ENCODE measurements around the gene CCDC146.
"Not testable (repeated sequence)": the region's sequence is repeated elsewhere in the genome, so short reads cannot be mapped to it uniquely, and the experiment has no call there.

Gene CCDC146

GRCh38 chr7:77216181-77216845, 93.9 kb downstream of the CCDC146 start:
- Histone ChIP-seq H3K79me2 (ENCODE audit: insufficient read depth, low read length) (no peaks in the 10 kb centered on the region), H3K27me3 (ENCODE audit: low read length) (no peaks in the 10 kb centered on the region), H3F3A (ENCODE audit: insufficient read depth) (no peaks in the 10 kb centered on the region), H3K9me2 (replicated peaks; ENCODE audit: insufficient read depth, low read length) (no peaks in the 10 kb centered on the region), H3K9ac (ENCODE audit: low read length) (no peak overlapping the region), H2AFZ (ENCODE audit: low read depth, low read length, severe bottlenecking) (no peak overlapping the region), H3K4me2 (ENCODE audit: low read depth, low read length, poor library complexity, severe bottlenecking) (no peak overlapping the region), H3K36me3 (ENCODE audit: low read length) (no peaks in the 10 kb centered on the region), H4K20me1 (ENCODE audit: low read depth, low read length) (no peaks in the 10 kb centered on the region), H3K27ac (ENCODE audit: low read depth, low read length) (no peak overlapping the region), H3K4me3 (ENCODE audit: insufficient read depth, low read length, poor library complexity, severe bottlenecking) (no peak overlapping the region), H3K9me3 (ENCODE audit: insufficient read depth, low read length) (peaks cover 10% of the 10 kb centered on the region; the same call in 1 of the 2 replicates)
- TF ChIP-seq EZH2phosphoT487 (conservative IDR thresholded peaks at IDR 0.05; ENCODE audit: low read length), result no peak
- TF ChIP-seq CTCF (IDR thresholded peaks at IDR 0.05; ENCODE audit: insufficient read depth, low read length, poor library complexity, severe bottlenecking), result no peak

GRCh38 chr7:77217474-77218185, 95.2 kb downstream of the CCDC146 start:
- Histone ChIP-seq H3K9ac (ENCODE audit: low read length) (no peak overlapping the region), H3K79me2 (ENCODE audit: insufficient read depth, low read length) (no peaks in the 10 kb centered on the region), H3F3A (ENCODE audit: insufficient read depth) (no peaks in the 10 kb centered on the region), H3K27me3 (ENCODE audit: low read length) (no peaks in the 10 kb centered on the region), H3K9me2 (replicated peaks; ENCODE audit: insufficient read depth, low read length) (no peaks in the 10 kb centered on the region), H2AFZ (ENCODE audit: low read depth, low read length, severe bottlenecking) (no peak overlapping the region), H3K36me3 (ENCODE audit: low read length) (no peaks in the 10 kb centered on the region), H3K9me3 (ENCODE audit: insufficient read depth, low read length) (peaks cover 10% of the 10 kb centered on the region; the same call in 1 of the 2 replicates), H3K27ac (ENCODE audit: low read depth, low read length) (no peak overlapping the region), H3K4me2 (ENCODE audit: low read depth, low read length, poor library complexity, severe bottlenecking) (no peak overlapping the region), H4K20me1 (ENCODE audit: low read depth, low read length) (no peaks in the 10 kb centered on the region), H3K4me3 (ENCODE audit: insufficient read depth, low read length, poor library complexity, severe bottlenecking) (no peak overlapping the region)
- TF ChIP-seq EZH2phosphoT487 (conservative IDR thresholded peaks at IDR 0.05; ENCODE audit: low read length) (no peak), CTCF (IDR thresholded peaks at IDR 0.05; ENCODE audit: insufficient read depth, low read length, poor library complexity, severe bottlenecking) (no peak)

- not testable (repeated sequence) for H3K27ac ChIP-seq (ENCODE audit: low read depth, low read length); H3F3A ChIP-seq (ENCODE audit: insufficient read depth); H3K9me2 ChIP-seq (replicated peaks; ENCODE audit: insufficient read depth, low read length); H3K27me3 ChIP-seq (ENCODE audit: low read length); H3K4me2 ChIP-seq (ENCODE audit: low read depth, low read length, poor library complexity, severe bottlenecking); H3K4me3 ChIP-seq (ENCODE audit: insufficient read depth, low read length, poor library complexity, severe bottlenecking); H4K20me1 ChIP-seq (ENCODE audit: low read depth, low read length); H3K36me3 ChIP-seq (ENCODE audit: low read length); H3K79me2 ChIP-seq (ENCODE audit: insufficient read depth, low read length); H3K9ac ChIP-seq (ENCODE audit: low read length); H3K9me3 ChIP-seq (ENCODE audit: insufficient read depth, low read length); H2AFZ ChIP-seq (ENCODE audit: low read depth, low read length, severe bottlenecking)
These were observed 97.4 kb downstream of the CCDC146 start for GRCh38 chr7:77219701-77220331.

- Histone ChIP-seq H3K9me2 (replicated peaks; ENCODE audit: insufficient read depth, low read length) (no peaks in the 10 kb centered on the region), H3K27ac (ENCODE audit: low read depth, low read length) (no peak overlapping the region), H3F3A (ENCODE audit: insufficient read depth) (no peaks in the 10 kb centered on the region), H3K4me2 (ENCODE audit: low read depth, low read length, poor library complexity, severe bottlenecking) (no peak overlapping the region), H3K9ac (ENCODE audit: low read length) (no peak overlapping the region), H3K36me3 (ENCODE audit: low read length) (no peaks in the 10 kb centered on the region), H2AFZ (ENCODE audit: low read depth, low read length, severe bottlenecking) (no peak overlapping the region), H4K20me1 (ENCODE audit: low read depth, low read length) (no peaks in the 10 kb centered on the region), H3K79me2 (ENCODE audit: insufficient read depth, low read length) (no peaks in the 10 kb centered on the region), H3K27me3 (ENCODE audit: low read length) (no peaks in the 10 kb centered on the region), H3K9me3 (ENCODE audit: insufficient read depth, low read length) (0 out of 2 replicates have a peak, but pooled peaks cover 5% of the 10 kb centered on the region), H3K4me3 (ENCODE audit: insufficient read depth, low read length, poor library complexity, severe bottlenecking) (no peak overlapping the region)
- TF ChIP-seq CTCF (IDR thresholded peaks at IDR 0.05; ENCODE audit: insufficient read depth, low read length, poor library complexity, severe bottlenecking), result no peak
- TF ChIP-seq EZH2phosphoT487 (conservative IDR thresholded peaks at IDR 0.05; ENCODE audit: low read length), result no peak
These were observed 99.7 kb downstream of the CCDC146 start for GRCh38 chr7:77222065-77222464.
